IMR-90 (cell line): ENCODE data around the gene DUSP10. TPM values are rescaled to one million over a fixed set of nuclear protein-coding genes. Genes with fewer than 3 reads are reported as not detected.

Experiments used
- ATAC-seq: fragments of 200-7000 bp; cut with Tn5 transposase; 2 replicates; pipeline ENCODE4 v1.9.1; 2020; ENCODE audit warnings: low read depth, mild to moderate bottlenecking, moderate library complexity
- BruUV-seq: library from RNA; stranded (reverse); fragments of 400-500 nt; replicated peaks from 2 replicates; lab custom pipeline; 2021; lab: Mats Ljungman, UMichigan
- CTCF ChIA-PET: fragments of 300-600 bp; formaldehyde crosslinking; extraction: SDS; loops from one replicate; lab custom pipeline; 2021; ENCODE audit warnings: antibody characterized with exemption; lab: Yijun Ruan, JAX
- POLR2A ChIA-PET: fragments of 300-600 bp; sonication (Branson Sonifier 250); formaldehyde crosslinking; loops from one replicate; lab custom pipeline; 2022; ENCODE audit warnings: antibody characterized with exemption; ENCODE audit not compliant: unreplicated experiment; lab: Charles Lee
- DNase-seq: peaks from one replicate; pipeline ENCODE4 v3.0.0; 2013
- H2AFZ ChIP-seq: replicated peaks from 2 replicates; pipeline ENCODE3; 2013; ENCODE audit warnings: low read length, mild to moderate bottlenecking; ENCODE audit not compliant: poor library complexity
- H2AK5ac ChIP-seq: 2 replicates; pipeline ENCODE4 v1.6.1; 2013; ENCODE audit warnings: low read depth, low read length, inconsistent platforms
- H2AK9ac ChIP-seq: replicated peaks from 2 replicates; pipeline ENCODE3; 2013; ENCODE audit warnings: mild to moderate bottlenecking, low read depth, low read length, moderate library complexity; ENCODE audit not compliant: poor library complexity
- H2BK120ac ChIP-seq: 2 replicates; pipeline ENCODE4 v1.6.1; 2013; ENCODE audit warnings: low read depth, low read length, inconsistent platforms
- H2BK15ac ChIP-seq: 3 replicates; pipeline ENCODE4 v1.6.1; 2013; ENCODE audit warnings: low read depth, low read length, inconsistent platforms
- H2BK20ac ChIP-seq: 2 replicates; pipeline ENCODE4 v1.6.1; 2013; ENCODE audit warnings: low read depth, mild to moderate bottlenecking, inconsistent platforms, low read length, moderate library complexity
- H2BK5ac ChIP-seq: 2 replicates; pipeline ENCODE4 v1.6.1; 2013; ENCODE audit warnings: mild to moderate bottlenecking, low read depth, low read length, inconsistent platforms; ENCODE audit not compliant: poor library complexity, severe bottlenecking
- H3K14ac ChIP-seq: replicated peaks from 2 replicates; pipeline ENCODE4 v1.6.1; 2013; ENCODE audit warnings: low read depth, low read length, inconsistent platforms
- H3K18ac ChIP-seq: 2 replicates; pipeline ENCODE4 v1.6.1; 2013; ENCODE audit warnings: low read depth, low read length, control low read depth
- H3K23ac ChIP-seq: 2 replicates; pipeline ENCODE4 v1.6.1; 2013; ENCODE audit warnings: low read depth, low read length, inconsistent platforms
- H3K27ac ChIP-seq: 2 replicates; pipeline ENCODE4 v1.5.1; 2013; ENCODE audit warnings: mild to moderate bottlenecking, control low read depth, low read length; ENCODE audit not compliant: insufficient read depth
- H3K27me3 ChIP-seq: 2 replicates; pipeline ENCODE4 v1.6.1; 2013; ENCODE audit warnings: low read length; ENCODE audit not compliant: control insufficient read depth, insufficient read depth
- H3K36me3 ChIP-seq: 2 replicates; pipeline ENCODE4 v1.6.1; 2013; ENCODE audit warnings: low read length, mixed read lengths; ENCODE audit not compliant: control insufficient read depth, insufficient read depth
- H3K4ac ChIP-seq: 2 replicates; pipeline ENCODE4 v1.6.1; 2013; ENCODE audit warnings: low read depth, low read length, inconsistent platforms
- H3K4me1 ChIP-seq: 2 replicates; pipeline ENCODE4 v1.6.1; 2013; ENCODE audit warnings: low read length, mixed read lengths; ENCODE audit not compliant: control insufficient read depth, insufficient read depth
- H3K4me2 ChIP-seq: 2 replicates; pipeline ENCODE4 v1.6.1; 2013; ENCODE audit warnings: low read depth, mild to moderate bottlenecking, control low read depth, low read length, moderate library complexity
- H3K4me3 ChIP-seq: 2 replicates; pipeline ENCODE4 v1.5.1; 2013; ENCODE audit warnings: low read depth, mild to moderate bottlenecking, control low read depth, low read length, moderate library complexity; ENCODE audit not compliant: insufficient read depth
- H3K56ac ChIP-seq: 2 replicates; pipeline ENCODE4 v1.6.1; 2013; ENCODE audit warnings: low read length, inconsistent platforms; ENCODE audit not compliant: insufficient read depth; ENCODE audit errors: extremely low read depth
- H3K79me1 ChIP-seq, 2 experiments: 2 replicates each; pipeline ENCODE4 v1.6.1; 2013; ENCODE audit warnings: low read length in 2 of 2, inconsistent platforms in 1 of 2, low read depth in 1 of 2
- H3K9ac ChIP-seq: 2 replicates; pipeline ENCODE4 v1.6.1; 2013; ENCODE audit warnings: low read depth, low read length, control low read depth
- H3K9me1 ChIP-seq: 2 replicates; pipeline ENCODE4 v1.6.1; 2013; ENCODE audit warnings: low read length, inconsistent platforms; ENCODE audit not compliant: insufficient read depth
- H3K9me3 ChIP-seq: 2 replicates; pipeline ENCODE4 v1.6.1; 2013; ENCODE audit warnings: low read length; ENCODE audit not compliant: control insufficient read depth, insufficient read depth
- H4K20me1 ChIP-seq: 2 replicates; pipeline ENCODE4 v1.6.1; 2013; ENCODE audit warnings: low read length, inconsistent platforms; ENCODE audit not compliant: insufficient read depth
- H4K5ac ChIP-seq: 2 replicates; pipeline ENCODE4 v1.6.1; 2013; ENCODE audit warnings: mild to moderate bottlenecking, low read depth, low read length, control low read depth
- H4K8ac ChIP-seq, 2 experiments: 2 replicates each; pipeline ENCODE4 v1.6.1; 2013; ENCODE audit warnings: low read depth in 2 of 2, low read length in 2 of 2, control low read depth in 1 of 2, inconsistent platforms in 1 of 2
- H4K91ac ChIP-seq: 2 replicates; pipeline ENCODE4 v1.6.1; 2013; ENCODE audit warnings: low read depth, low read length, inconsistent platforms; ENCODE audit not compliant: insufficient read depth
- ELK1 ChIP-seq: fragments of 150-350 bp; IDR thresholded peaks from 2 replicates; pipeline ENCODE4 v1.6.1; 2016; ENCODE audit warnings: low read depth, mild to moderate bottlenecking, low read length, moderate library complexity, borderline replicate concordance
- MXI1 ChIP-seq: IDR thresholded peaks from 2 replicates; pipeline ENCODE4 v1.6.1; 2012; ENCODE audit warnings: low read depth, mild to moderate bottlenecking, low read length, moderate library complexity, borderline replicate concordance
- SMC3 ChIP-seq: fragments of 150-350 bp; IDR thresholded peaks from 2 replicates; pipeline ENCODE4 v1.6.1; 2016; ENCODE audit warnings: low read depth, mild to moderate bottlenecking, antibody characterized with exemption, low read length, moderate library complexity
- USF2 ChIP-seq: fragments of 150-350 bp; IDR thresholded peaks from 2 replicates; pipeline ENCODE4 v1.6.1; 2017; ENCODE audit warnings: mild to moderate bottlenecking, antibody characterized with exemption, low read length, low read depth
- WGBS, 2 experiments: methylation state at CpG; one replicate each; pipeline versions ENCODE4 v1.1.5 to v1.1.7; 2013; ENCODE audit warnings: missing lambda C conversion rate in 2 of 2; ENCODE audit not compliant: insufficient read length in 1 of 2; ENCODE audit errors: extremely low coverage in 2 of 2; 5-methylcytosine and 5-hydroxymethylcytosine counted together
- dilution Hi-C: fragments of 300-500 bp; cut with HindIII; formaldehyde crosslinking; loops from one replicate; pipeline ENCODE4 v1.14.3; 2018; ENCODE audit warnings: low sequenced_read_pairs; ENCODE audit not compliant: unreplicated experiment
- in situ Hi-C: fragments of 300-500 bp; cut with MboI; formaldehyde crosslinking; loops from 3 replicates; pipeline ENCODE4 v1.14.3; 2019; ENCODE audit warnings: low sequenced_read_pairs, inconsistent platforms, mixed read lengths
- intact Hi-C: fragments of 100-400 bp; cut with micrococcal nuclease; formaldehyde crosslinking; loops from 2 replicates; pipeline ENCODE4 v1.10.0; 2022
- polyA plus RNA-seq, 3 experiments: library from polyadenylated mRNA; depleted of rRNA; stranded (reverse); fragments of >200 nt; gene quantifications; 2 replicates each; pipeline ENCODE4 v1.2.3, GENCODE V29; 2012; ENCODE audit warnings: low replicate concordance in 1 of 3
- total RNA-seq: library from RNA; depleted of rRNA; stranded (reverse); fragments of >200 nt; gene quantifications from 2 replicates; pipeline ENCODE4 v1.2.3, GENCODE V29; 2012

The DUSP10 gene
- total and polyA plus RNA-seq, 2 of the 4 experiments (the other 2 are of a cell fraction) = 41.7 to 59.1 TPM

- no peak for ATAC-seq
- H3K79me1 ChIP-seq = peaks cover 0 to under 1% of the 10 kb centered on the region in 2 experiments; a peak in 1 of 4 replicates
- H3K56ac ChIP-seq = no peak overlapping the region
- H4K20me1 ChIP-seq = no peaks in the 10 kb centered on the region
- H2BK20ac ChIP-seq = no peak overlapping the region
- no peak overlapping the region for H3K9ac ChIP-seq
- WGBS, 2 experiments = no CpG with 5 or more reads among the region's 2 CpGs
- no peak overlapping the region for H2BK5ac ChIP-seq
- H3K18ac ChIP-seq = no peak overlapping the region
- CTCF ChIA-PET = no interaction called here
- in situ Hi-C loops = loop anchor here (10.0 to 25.0 kb wide), 3 partner anchors 246 to 888 kb away; no protein-coding TSS in a partner anchor
- POLR2A ChIA-PET = no interaction called here
- no peak overlapping the region for H3K4ac ChIP-seq
- no peak overlapping the region for H3K27ac ChIP-seq
- intact Hi-C loops = no loop called here
- dilution Hi-C loops = no loop called here
- H2BK15ac ChIP-seq = 0 out of 3 replicates have a peak overlapping the region, but pooled peaks have one; percentile 47
- no peak overlapping the region for H3K4me2 ChIP-seq
- no peak overlapping the region for H3K4me3 ChIP-seq
- no peak overlapping the region for H3K14ac ChIP-seq
- H2AFZ ChIP-seq = no peak overlapping the region
- no peak for DNase-seq
- H2BK120ac ChIP-seq = no peak overlapping the region
- no peaks in the 10 kb centered on the region for H3K9me1 ChIP-seq
- peaks cover 1% of the 10 kb centered on the region; the same call in 1 of the 2 replicates for H3K4me1 ChIP-seq
- H4K8ac ChIP-seq = no peak overlapping the region
- no peak overlapping the region; the same call in 1 of the 2 replicates for H2AK5ac ChIP-seq
- H2AK9ac ChIP-seq = no peak overlapping the region
- H4K91ac ChIP-seq = no peak overlapping the region
- no peaks in the 10 kb centered on the region for H3K27me3 ChIP-seq
- H4K5ac ChIP-seq = no peak overlapping the region
- no peaks in the 10 kb centered on the region for H3K9me3 ChIP-seq
- no TSS peak for BruUV-seq
- TF ChIP-seq SMC3 = no peak
- TF ChIP-seq MXI1 = no peak
- no peak for TF ChIP-seq ELK1
- no peak for TF ChIP-seq USF2
- H3K23ac ChIP-seq = no peak overlapping the region
- no peaks in the 10 kb centered on the region for H3K36me3 ChIP-seq
Measured at GRCh38 chr1:221748981-221749380, 7.1 kb upstream of the DUSP10 start.
